Mucosa of descending colon (tissue), 3 donors: Measurements from ENCODE around the gene FBN1. TPM values are rescaled to one million over a fixed set of nuclear protein-coding genes. Genes with fewer than 3 reads are reported as not detected.

Experiments used
- ATAC-seq: fragments of 200-7000 bp; cut with Tn5 transposase; one replicate; pipeline ENCODE4 v1.9.1; 2020; ENCODE audit warnings: mild to moderate bottlenecking, moderate library complexity
- DNase-seq, 3 donors: peaks; one replicate each; pipeline ENCODE4 v3.0.0-alpha.2; 2020
- H3K36me3 ChIP-seq: fragments of 200-600 bp; one replicate; pipeline ENCODE4 v1.8.0; 2021; ENCODE audit warnings: low read depth, mild to moderate bottlenecking
- H3K4me1 ChIP-seq: fragments of 200-600 bp; one replicate; pipeline ENCODE4 v1.8.0; 2021; ENCODE audit warnings: low read depth, mild to moderate bottlenecking
- H3K4me3 ChIP-seq: fragments of 200-600 bp; one replicate; pipeline ENCODE4 v1.8.0; 2021; ENCODE audit warnings: mild to moderate bottlenecking
- H3K9me3 ChIP-seq: fragments of 200-600 bp; one replicate; pipeline ENCODE4 v1.8.0; 2021; ENCODE audit warnings: mild to moderate bottlenecking
- intact Hi-C, 2 donors: fragments of 100-400 bp; cut with DNase I in 1 of 2; cut with micrococcal nuclease in 1 of 2; formaldehyde crosslinking; loops; one replicate each; pipeline versions ENCODE4 v1.11.0 to v1.11.1; 2022; cut with DNase I, micrococcal nuclease
- total RNA-seq, 3 donors: library from RNA; stranded (reverse); fragmentation: NEBNext Ultra II Directional in 2 of 3; extraction: Animal tissue kit (Norgen Biotek cat#: 25700) in 2 of 3; gene quantifications; one replicate each; pipeline versions ENCODE4 v1.2.1 to v1.2.4, GENCODE V29; 2021 to 2023
- TF ChIP-seq, protein P1 (sequence below): fragments of 200-600 bp; IDR thresholded peaks from one replicate; pipeline ENCODE4 v1.8.0; 2022; ENCODE audit warnings: antibody characterized with exemption, mild to moderate bottlenecking
- donor health status: DM: no; HTN: no; CAD: no; lungs with moderate emphysema.
- donor health status: DM: no; HTN: no; CAD: no.
- donor health status: DM: no; HTN: yes; CAD: no.

FBN1 gene
- total RNA-seq, 3 donors from 2014 or later: 9.3 to 47.9 (median 35.9) TPM

DNA sequence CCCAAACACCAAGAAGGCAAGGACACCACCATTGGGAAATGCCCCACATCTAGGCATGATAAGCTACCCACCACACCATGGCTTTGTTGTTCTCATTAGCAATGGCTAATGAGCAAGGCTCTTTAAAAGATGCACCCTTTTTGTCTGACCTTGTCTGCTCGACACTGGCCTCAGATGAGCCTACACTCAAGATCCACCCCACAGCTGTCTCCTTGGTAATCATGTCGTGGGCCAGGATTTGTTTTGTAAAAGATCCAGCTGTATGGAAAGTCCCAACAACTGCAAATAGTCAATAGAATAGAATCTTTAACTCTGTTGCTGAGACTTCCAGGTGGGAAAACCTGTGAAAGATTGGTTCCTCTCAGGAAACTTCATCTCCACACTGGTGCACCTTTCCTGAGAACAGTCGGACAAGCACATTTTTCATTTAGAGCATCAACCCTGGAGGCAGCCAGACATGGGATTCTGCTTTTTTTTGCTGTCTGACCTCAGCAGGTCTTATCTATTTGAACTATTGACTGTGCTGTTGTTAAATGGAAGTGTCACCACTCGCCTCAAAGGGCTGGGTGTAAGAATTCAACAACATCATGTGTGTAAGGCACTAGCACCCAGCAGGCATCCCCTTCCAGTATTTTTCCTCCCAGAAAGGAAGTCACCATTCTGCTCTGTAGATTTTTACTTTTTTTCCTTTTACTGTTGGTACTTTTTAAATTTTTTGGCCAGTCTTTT, 278.8 kb downstream of the FBN1 start:
- Histone ChIP-seq H3K9me3 (no peaks in the 10 kb centered on the region), H3K4me3 (no peak overlapping the region), H3K36me3 (no peaks in the 10 kb centered on the region), H3K4me1 (no peaks in the 10 kb centered on the region)
- ATAC-seq (no peak), DNase-seq (no peak)
- TF ChIP-seq, protein P1, sequence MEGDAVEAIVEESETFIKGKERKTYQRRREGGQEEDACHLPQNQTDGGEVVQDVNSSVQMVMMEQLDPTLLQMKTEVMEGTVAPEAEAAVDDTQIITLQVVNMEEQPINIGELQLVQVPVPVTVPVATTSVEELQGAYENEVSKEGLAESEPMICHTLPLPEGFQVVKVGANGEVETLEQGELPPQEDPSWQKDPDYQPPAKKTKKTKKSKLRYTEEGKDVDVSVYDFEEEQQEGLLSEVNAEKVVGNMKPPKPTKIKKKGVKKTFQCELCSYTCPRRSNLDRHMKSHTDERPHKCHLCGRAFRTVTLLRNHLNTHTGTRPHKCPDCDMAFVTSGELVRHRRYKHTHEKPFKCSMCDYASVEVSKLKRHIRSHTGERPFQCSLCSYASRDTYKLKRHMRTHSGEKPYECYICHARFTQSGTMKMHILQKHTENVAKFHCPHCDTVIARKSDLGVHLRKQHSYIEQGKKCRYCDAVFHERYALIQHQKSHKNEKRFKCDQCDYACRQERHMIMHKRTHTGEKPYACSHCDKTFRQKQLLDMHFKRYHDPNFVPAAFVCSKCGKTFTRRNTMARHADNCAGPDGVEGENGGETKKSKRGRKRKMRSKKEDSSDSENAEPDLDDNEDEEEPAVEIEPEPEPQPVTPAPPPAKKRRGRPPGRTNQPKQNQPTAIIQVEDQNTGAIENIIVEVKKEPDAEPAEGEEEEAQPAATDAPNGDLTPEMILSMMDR: no peak
- intact Hi-C loops: no loop called here

DNA sequence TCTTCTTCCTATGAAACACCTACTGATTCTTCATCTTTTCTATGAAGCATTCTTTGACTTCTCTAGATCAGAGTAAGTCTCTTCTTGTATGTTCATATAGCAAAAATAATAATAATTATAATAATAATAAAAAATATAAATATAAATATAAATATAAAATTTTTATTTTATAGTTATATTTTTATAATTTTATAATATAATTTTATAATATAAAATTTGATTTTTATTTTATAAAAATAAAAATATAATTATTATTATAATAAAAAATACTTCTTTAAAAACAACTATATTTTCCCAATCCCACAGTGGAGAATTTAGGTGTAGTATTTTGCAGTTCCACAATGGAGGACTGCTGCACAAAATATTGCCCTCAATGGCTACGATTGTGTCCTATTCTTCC, 279.9 kb downstream of the FBN1 start:
- no peaks in the 10 kb centered on the region for H3K9me3 ChIP-seq
- no peak overlapping the region for H3K4me3 ChIP-seq
- H3K4me1 ChIP-seq: no peaks in the 10 kb centered on the region
- H3K36me3 ChIP-seq: no peaks in the 10 kb centered on the region
- TF ChIP-seq, protein P1: no peak
- ATAC-seq (no peak), DNase-seq (no peak)
- intact Hi-C loops: no loop called here

DNA sequence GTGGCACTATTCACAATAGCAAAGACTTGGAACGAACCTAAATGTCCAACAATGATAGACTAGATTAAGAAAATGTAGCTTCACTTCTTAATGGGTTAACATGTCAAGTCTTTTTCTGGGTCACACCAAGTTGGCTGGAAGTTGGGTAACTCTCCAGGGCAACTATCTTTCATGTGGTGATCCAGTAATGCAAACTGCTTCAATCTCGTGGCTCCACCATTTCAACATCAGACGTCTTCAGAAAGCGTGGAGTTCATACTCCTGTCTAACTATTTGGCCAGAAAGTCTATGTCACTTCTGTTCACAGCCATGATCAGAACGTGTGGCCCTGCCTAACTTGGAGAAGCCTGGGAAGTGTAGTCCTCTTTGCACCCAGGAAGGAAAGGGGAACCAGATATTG, 282.0 kb downstream of the FBN1 start:
- intact Hi-C loops: no loop called here
- ATAC-seq: no peak
- TF ChIP-seq, protein P1: no peak
- Histone ChIP-seq H3K9me3 (no peaks in the 10 kb centered on the region), H3K36me3 (no peaks in the 10 kb centered on the region), H3K4me1 (no peaks in the 10 kb centered on the region), H3K4me3 (no peak overlapping the region)
- no peak for DNase-seq

DNA sequence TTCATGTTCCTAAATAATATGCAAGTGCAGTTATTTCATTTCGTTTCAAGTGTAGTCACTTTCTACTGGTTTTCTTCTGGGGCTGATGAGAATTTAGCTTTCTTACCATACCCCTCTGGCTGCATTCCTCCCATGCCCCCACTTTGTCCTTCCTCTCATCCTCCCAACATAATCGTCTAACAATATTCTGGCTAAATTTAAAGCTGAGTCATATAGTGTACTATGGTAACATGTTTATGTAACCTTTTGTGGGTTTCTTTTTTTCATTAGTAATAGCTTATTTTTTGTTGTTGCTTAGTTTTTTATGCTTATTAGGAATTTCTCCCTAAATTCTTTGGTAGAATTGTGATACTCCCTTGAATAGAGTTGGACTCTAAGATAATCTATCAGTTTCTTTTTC, 283.8 kb downstream of the FBN1 start:
- no peaks in the 10 kb centered on the region for H3K4me1 ChIP-seq
- TF ChIP-seq, protein P1: no peak
- DNase-seq (no peak), ATAC-seq (no peak)
- intact Hi-C loops: no loop called here
- no peaks in the 10 kb centered on the region for H3K9me3 ChIP-seq
- H3K4me3 ChIP-seq: no peak overlapping the region
- no peaks in the 10 kb centered on the region for H3K36me3 ChIP-seq

DNA sequence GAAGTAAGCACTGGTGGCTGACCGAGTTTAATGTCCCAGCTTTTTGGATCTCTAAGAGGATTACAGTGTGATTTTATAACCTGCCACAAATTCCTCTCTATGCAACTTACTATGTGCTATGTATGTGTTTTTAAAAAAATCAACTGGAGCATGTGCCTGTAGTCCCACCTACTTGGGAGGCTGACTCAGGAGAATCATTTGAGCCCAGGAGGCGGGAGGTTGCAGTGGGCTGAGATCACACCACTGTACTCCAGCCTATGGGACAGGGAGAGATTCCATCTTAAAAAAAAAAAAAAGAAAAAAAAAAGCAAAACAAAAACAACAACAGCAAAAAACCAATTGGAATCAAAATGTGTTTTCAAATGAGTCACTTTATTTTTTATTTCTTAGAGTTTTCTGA, 284.7 kb downstream of the FBN1 start:
- intact Hi-C loops: no loop called here
- TF ChIP-seq, protein P1: no peak
- H3K4me3 ChIP-seq: no peak overlapping the region
- H3K4me1 ChIP-seq: no peaks in the 10 kb centered on the region
- no peak for ATAC-seq
- no peaks in the 10 kb centered on the region for H3K36me3 ChIP-seq
- no peak for DNase-seq
- H3K9me3 ChIP-seq: no peaks in the 10 kb centered on the region

Other genes with a start within 250 kb of the FBN1 start
- gene CEP152, start 165.4 kb upstream of the FBN1 start, total RNA-seq: 1 to 10 TPM; 7.0 to 9.4 (median 7.8) TPM
- 100 to 1,000 TPM in 1 of 3 donors, 10 to 100 TPM in 2; 44.7 to 128 (median 53.8) TPM for gene EID1, start 232.4 kb upstream of the FBN1 start, total RNA-seq